DND-41 (cell line): ENCODE results near the gene C4A.
"Not testable (repeated sequence)": the region's sequence is repeated elsewhere in the genome, so short reads cannot be mapped to it uniquely, and the experiment has no call there.

Experiments used
- EZH2 ChIP-seq: IDR thresholded peaks from 3 replicates; pipeline ENCODE4 v1.6.1; 2012; ENCODE audit warnings: borderline replicate concordance, low read depth, mild to moderate bottlenecking, moderate library complexity, low read length, inconsistent platforms; ENCODE audit not compliant: severe bottlenecking
- TF ChIP-seq, protein P1 (sequence below): IDR thresholded peaks from 2 replicates; pipeline ENCODE4 v1.5.1; 2012; ENCODE audit warnings: borderline replicate concordance, low read length, moderate library complexity, mild to moderate bottlenecking; ENCODE audit not compliant: poor library complexity, severe bottlenecking; ENCODE audit errors: extremely low read depth

DNA sequence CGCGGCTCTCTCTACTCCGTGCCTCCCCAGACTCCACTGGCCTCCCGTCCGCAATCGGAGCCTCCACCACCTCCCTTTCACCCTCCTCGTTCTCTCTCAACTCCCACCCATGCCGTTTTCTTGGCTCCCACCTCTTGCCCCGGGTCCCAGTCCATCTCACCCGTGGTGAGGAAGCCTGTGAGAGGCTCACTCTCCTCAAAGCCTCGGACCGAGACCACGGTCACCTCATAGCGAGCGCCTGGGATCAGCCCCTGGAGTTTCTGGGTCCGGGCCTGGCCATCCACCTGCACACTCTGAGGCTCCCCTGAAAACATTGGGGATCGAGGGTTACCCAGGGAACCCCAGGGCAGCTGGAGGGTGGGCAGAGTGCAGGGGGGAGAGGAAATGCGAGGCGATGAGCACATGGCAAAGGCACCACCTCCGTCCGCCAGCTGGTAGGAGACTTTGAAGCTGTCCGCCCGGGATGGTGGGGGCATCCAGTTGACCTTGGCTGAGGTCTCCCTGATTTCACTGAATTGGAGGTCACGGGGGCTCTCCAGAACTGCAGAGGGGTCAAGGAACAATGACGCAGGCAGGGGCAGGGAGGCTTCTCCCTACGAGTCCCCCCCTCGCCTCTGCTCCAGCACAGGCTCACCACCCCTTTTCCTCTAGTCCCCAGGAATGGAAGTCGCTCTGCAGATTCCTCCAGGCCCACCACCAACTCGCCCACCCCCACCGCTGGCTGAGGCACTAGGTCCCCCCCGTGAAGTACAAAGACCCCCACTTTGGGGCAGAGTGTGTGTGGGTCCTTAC, 61.9 kb downstream of the C4A start:
- TF ChIP-seq, protein P1, sequence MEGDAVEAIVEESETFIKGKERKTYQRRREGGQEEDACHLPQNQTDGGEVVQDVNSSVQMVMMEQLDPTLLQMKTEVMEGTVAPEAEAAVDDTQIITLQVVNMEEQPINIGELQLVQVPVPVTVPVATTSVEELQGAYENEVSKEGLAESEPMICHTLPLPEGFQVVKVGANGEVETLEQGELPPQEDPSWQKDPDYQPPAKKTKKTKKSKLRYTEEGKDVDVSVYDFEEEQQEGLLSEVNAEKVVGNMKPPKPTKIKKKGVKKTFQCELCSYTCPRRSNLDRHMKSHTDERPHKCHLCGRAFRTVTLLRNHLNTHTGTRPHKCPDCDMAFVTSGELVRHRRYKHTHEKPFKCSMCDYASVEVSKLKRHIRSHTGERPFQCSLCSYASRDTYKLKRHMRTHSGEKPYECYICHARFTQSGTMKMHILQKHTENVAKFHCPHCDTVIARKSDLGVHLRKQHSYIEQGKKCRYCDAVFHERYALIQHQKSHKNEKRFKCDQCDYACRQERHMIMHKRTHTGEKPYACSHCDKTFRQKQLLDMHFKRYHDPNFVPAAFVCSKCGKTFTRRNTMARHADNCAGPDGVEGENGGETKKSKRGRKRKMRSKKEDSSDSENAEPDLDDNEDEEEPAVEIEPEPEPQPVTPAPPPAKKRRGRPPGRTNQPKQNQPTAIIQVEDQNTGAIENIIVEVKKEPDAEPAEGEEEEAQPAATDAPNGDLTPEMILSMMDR: not testable (repeated sequence)
- not testable (repeated sequence) for TF ChIP-seq EZH2
